DND-41 (cell line): ENCODE measurements around the gene NGLY1.

Experiments used
- EZH2 ChIP-seq: IDR thresholded peaks from 3 replicates; pipeline ENCODE4 v1.6.1; 2012; ENCODE audit warnings: borderline replicate concordance, low read depth, mild to moderate bottlenecking, moderate library complexity, low read length, inconsistent platforms; ENCODE audit not compliant: severe bottlenecking
- TF ChIP-seq, protein P1 (sequence below): IDR thresholded peaks from 2 replicates; pipeline ENCODE4 v1.5.1; 2012; ENCODE audit warnings: borderline replicate concordance, low read length, moderate library complexity, mild to moderate bottlenecking; ENCODE audit not compliant: poor library complexity, severe bottlenecking; ENCODE audit errors: extremely low read depth

DNA sequence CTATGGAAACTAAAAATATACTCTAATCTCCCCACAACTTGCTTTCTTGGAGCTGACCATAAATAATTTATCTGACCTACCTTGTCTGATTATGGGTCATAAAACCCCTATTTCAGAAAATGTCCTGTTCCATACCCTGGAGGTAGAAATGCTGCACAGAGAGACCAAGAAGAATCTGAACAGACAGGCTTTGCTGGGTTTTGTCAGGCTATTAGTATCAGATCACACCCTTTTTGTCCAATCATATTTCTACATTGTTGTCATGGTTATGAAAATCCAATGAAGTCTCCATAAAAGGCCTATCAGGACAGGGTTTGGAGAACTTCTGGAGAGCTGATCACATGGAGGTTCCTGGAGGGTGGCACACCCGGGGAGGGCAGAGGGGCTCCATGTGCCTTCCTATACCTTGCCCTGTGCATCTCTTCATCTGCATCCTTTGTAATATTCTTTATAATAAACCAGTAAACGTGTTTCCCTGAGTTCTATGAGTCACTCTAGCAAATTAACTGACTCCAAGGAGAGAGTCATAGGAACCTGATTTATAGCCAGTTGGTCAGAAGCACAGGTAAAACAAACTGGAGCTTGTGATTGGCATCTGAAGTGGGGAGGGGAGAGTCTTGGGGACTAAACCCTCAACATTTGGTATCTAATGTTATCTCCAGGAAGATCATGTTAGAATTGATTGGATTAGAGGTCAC, 58.1 kb downstream of the NGLY1 start:
- TF ChIP-seq, protein P1, sequence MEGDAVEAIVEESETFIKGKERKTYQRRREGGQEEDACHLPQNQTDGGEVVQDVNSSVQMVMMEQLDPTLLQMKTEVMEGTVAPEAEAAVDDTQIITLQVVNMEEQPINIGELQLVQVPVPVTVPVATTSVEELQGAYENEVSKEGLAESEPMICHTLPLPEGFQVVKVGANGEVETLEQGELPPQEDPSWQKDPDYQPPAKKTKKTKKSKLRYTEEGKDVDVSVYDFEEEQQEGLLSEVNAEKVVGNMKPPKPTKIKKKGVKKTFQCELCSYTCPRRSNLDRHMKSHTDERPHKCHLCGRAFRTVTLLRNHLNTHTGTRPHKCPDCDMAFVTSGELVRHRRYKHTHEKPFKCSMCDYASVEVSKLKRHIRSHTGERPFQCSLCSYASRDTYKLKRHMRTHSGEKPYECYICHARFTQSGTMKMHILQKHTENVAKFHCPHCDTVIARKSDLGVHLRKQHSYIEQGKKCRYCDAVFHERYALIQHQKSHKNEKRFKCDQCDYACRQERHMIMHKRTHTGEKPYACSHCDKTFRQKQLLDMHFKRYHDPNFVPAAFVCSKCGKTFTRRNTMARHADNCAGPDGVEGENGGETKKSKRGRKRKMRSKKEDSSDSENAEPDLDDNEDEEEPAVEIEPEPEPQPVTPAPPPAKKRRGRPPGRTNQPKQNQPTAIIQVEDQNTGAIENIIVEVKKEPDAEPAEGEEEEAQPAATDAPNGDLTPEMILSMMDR, result no peak
- no peak for TF ChIP-seq EZH2
